ENCODE data around the gene PRPF18. TPM values are rescaled to one million over a fixed set of nuclear protein-coding genes. Genes with fewer than 3 reads are reported as not detected.

The PRPF18 gene
- total RNA-seq, 1 experiment from 2014 or later = 48.5 TPM

DNA sequence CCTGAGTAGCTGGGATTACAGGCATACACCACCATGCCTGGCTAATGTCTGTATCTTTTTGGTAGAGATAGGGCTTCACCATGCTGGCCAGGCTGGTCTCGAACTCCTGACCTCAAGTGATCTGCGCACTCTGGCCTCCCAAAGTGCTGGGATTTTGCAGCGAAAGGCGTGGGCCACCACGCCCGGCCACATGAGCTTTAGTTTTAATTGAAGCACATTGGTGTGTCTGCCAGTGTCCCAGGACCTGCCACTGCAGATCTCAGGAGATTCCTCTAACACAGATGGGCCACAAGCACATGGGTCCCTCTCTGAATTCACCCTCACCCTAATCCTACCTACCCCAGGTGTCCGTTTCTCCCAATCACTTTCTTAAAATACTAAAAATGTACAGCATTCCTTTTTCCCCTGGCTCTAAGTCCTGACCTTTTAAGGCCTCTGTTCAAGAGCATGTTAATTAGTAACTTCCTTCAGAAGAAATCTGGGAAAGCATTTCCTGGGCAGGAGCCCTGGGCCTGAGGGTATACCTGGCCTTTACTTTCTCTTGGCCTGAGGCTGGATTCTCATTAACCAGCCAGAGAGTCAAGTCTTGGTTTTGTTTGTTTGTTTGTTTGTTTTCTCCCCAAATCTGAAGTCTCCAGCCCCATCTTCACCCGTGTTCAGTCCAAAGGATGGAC lies 82.6 kb downstream of the PRPF18 start:
- DNase-seq (ENCODE audit: low read depth) = no peak

GRCh38 chr10:13669901-13670300 lies 83.1 kb downstream of the PRPF18 start:
- DNase-seq (ENCODE audit: low read depth) = no peak

DNA sequence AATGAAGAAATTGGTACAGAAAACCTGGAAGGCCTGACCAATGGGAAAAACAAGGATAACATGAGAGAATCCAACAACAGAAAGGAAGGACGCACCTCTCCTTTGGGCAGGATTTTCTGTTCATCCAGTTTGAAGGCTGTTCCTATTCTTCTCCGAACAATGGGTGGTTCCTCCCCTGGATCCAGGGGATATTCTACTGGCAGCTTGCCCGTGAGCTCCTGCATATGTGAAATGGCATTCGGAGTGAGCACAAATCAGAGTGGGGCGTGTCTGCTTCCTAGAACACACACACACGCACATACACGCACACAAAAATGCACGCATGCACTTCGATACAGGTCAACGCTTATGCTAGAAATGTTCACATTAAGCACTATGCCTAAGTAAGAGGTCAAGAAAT lies 83.5 kb downstream of the PRPF18 start:
- no peak for DNase-seq (ENCODE audit: low read depth)

GRCh38 chr10:13671904-13672303 lies 85.1 kb downstream of the PRPF18 start:
- no peak for DNase-seq (ENCODE audit: low read depth)

GRCh38 chr10:13672548-13672947 lies 85.8 kb downstream of the PRPF18 start:
- no peak for DNase-seq (ENCODE audit: low read depth)

- no peak for DNase-seq (ENCODE audit: low read depth)
These were observed 86.4 kb downstream of the PRPF18 start for GRCh38 chr10:13673156-13673555.

- DNase-seq (ENCODE audit: low read depth) = no peak
These were observed 88.2 kb downstream of the PRPF18 start for GRCh38 chr10:13674645-13675588.

GRCh38 chr10:13678101-13678843 lies 91.5 kb downstream of the PRPF18 start:
- no peak for DNase-seq (ENCODE audit: low read depth)

Other genes with a start within 250 kb of the PRPF18 start
- gene SEPHS1, start 238.7 kb upstream of the PRPF18 start, total RNA-seq (2014; rRNA removed; shearing (Covaris generic)) = 43.9 and 46.1 TPM in 2 replicates
- gene BEND7, start 58.0 kb upstream of the PRPF18 start, total RNA-seq (2014; rRNA removed; shearing (Covaris generic)) = 8.0 and 9.9 TPM in 2 replicates

Data from Daoy (cell line).